Activated B cell treated with CpG ODN at 0.5 μM for 24 hours (primary cell): ENCODE data around the gene TAS2R43. TPM values are rescaled to one million over a fixed set of nuclear protein-coding genes. Genes with fewer than 3 reads are reported as not detected.

Source experiments
- ATAC-seq: fragments of 200-7000 bp; cut with Tn5 transposase; one replicate; pipeline ENCODE4 v1.10.0; 2021; ENCODE audit warnings: low read depth, mild to moderate bottlenecking, moderate library complexity
- CTCF ChIA-PET: fragments of 350-600 bp; sonication (Branson Sonifier 250); formaldehyde crosslinking; loops from one replicate; lab custom pipeline; 2021; ENCODE audit warnings: antibody characterized with exemption; lab: Charles Lee
- POLR2A ChIA-PET: fragments of 350-600 bp; sonication (Branson Sonifier 250); formaldehyde crosslinking; loops from one replicate; lab custom pipeline; 2021; ENCODE audit warnings: antibody characterized with exemption; lab: Charles Lee
- DNase-seq: peaks from one replicate; pipeline ENCODE4 v3.0.0; 2022
- H3K27ac Mint-ChIP-seq: one replicate; pipeline ENCODE4 v1.8.0; 2020; ENCODE audit warnings: mixed read lengths
- H3K27me3 Mint-ChIP-seq: one replicate; pipeline ENCODE4 v1.8.0; 2021; ENCODE audit warnings: mixed read lengths
- H3K36me3 Mint-ChIP-seq: one replicate; pipeline ENCODE4 v1.8.0; 2021; ENCODE audit warnings: low read depth, mixed read lengths
- H3K4me1 Mint-ChIP-seq: one replicate; pipeline ENCODE4 v1.8.0; 2021; ENCODE audit warnings: mixed read lengths
- H3K4me3 Mint-ChIP-seq: one replicate; pipeline ENCODE4 v1.8.0; 2020; ENCODE audit warnings: mild to moderate bottlenecking, mixed read lengths
- H3K9me3 Mint-ChIP-seq: one replicate; pipeline ENCODE4 v1.8.0; 2020; ENCODE audit warnings: mixed read lengths
- intact Hi-C: fragments of 100-400 bp; cut with micrococcal nuclease; formaldehyde crosslinking; loops from one replicate; pipeline ENCODE4 v1.15.1; 2024
- total RNA-seq: library from RNA; stranded (reverse); gene quantifications from 2 replicates; pipeline ENCODE4 v1.2.3, GENCODE V29; 2022
- TF ChIP-seq, protein P1 (sequence below): fragments of 200-600 bp; IDR thresholded peaks from one replicate; pipeline ENCODE4 v1.8.0; 2022; ENCODE audit warnings: antibody characterized with exemption, mild to moderate bottlenecking

TAS2R43 gene, protein sequence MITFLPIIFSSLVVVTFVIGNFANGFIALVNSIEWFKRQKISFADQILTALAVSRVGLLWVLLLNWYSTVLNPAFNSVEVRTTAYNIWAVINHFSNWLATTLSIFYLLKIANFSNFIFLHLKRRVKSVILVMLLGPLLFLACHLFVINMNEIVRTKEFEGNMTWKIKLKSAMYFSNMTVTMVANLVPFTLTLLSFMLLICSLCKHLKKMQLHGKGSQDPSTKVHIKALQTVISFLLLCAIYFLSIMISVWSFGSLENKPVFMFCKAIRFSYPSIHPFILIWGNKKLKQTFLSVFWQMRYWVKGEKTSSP
- total RNA-seq: 1.7 and 2.7 TPM in 2 replicates

DNA sequence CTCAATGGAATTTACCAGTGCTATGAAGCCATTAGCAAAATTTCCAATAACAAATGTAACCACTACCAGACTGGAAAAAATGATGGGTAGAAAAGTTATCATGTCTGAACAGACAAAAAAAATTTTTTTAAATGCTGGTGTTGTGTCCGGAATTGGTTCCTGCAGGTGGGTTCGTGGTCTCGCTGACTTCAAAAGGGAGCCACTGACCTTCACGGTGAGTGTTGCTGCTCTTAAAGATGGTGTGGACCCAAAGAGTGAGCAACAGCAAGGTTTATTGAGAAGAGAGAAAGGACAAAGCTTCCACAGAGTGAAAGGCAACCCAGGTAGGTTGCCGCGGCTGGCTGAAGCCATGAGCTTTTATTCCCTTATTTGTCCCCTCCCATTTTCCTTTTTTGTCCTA, at the start of gene TAS2R43:
TAS2R43 (minus strand) TSS at position 186 of the 400 bp plus-strand sequence; CDS start at position 102, 84 bp downstream.
- intact Hi-C loops: no loop called here
- DNase-seq (no peak), ATAC-seq (no peak)
- ChIA-PET CTCF (no interaction called here), POLR2A (no interaction called here)
- Mint-ChIP-seq H3K4me1 (peaks cover 8% of the 10 kb centered on the region), H3K4me3 (no peak within 1 kb of the TSS), H3K27ac (no peak within 1 kb of the TSS), H3K27me3 (no peaks in the 10 kb centered on the region), H3K9me3 (peaks cover 7% of the 10 kb centered on the region), H3K36me3 (peaks cover 19% of the 10 kb centered on the region)
- TF ChIP-seq, protein P1, sequence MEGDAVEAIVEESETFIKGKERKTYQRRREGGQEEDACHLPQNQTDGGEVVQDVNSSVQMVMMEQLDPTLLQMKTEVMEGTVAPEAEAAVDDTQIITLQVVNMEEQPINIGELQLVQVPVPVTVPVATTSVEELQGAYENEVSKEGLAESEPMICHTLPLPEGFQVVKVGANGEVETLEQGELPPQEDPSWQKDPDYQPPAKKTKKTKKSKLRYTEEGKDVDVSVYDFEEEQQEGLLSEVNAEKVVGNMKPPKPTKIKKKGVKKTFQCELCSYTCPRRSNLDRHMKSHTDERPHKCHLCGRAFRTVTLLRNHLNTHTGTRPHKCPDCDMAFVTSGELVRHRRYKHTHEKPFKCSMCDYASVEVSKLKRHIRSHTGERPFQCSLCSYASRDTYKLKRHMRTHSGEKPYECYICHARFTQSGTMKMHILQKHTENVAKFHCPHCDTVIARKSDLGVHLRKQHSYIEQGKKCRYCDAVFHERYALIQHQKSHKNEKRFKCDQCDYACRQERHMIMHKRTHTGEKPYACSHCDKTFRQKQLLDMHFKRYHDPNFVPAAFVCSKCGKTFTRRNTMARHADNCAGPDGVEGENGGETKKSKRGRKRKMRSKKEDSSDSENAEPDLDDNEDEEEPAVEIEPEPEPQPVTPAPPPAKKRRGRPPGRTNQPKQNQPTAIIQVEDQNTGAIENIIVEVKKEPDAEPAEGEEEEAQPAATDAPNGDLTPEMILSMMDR: no peak

DNA sequence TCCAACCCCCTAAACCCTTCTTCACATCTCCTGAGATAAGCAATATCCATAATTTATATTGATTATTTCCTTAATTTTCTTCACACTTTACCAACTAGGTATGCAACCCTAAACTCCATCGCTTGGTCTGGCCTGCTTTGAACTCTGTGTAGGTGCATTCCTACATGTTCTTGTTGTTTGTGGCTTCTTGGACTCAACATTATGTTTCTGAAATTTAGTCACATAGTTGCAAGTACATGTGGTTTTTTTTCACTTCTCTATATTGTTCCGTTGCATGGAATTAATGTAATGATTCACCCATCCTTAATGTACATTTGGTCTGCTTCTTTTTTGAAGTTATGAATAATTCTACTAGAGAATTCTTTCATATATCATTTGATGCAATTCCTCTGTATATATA, 44.0 kb upstream of the TAS2R43 start:
- ATAC-seq: no peak
- intact Hi-C loops: no loop called here
- H3K9me3 Mint-ChIP-seq: no peaks in the 10 kb centered on the region
- POLR2A ChIA-PET: no interaction called here
- peaks cover 2% of the 10 kb centered on the region for H3K36me3 Mint-ChIP-seq
- H3K4me3 Mint-ChIP-seq: no peak overlapping the region
- TF ChIP-seq, protein P1: no peak
- CTCF ChIA-PET: no interaction called here
- peaks cover 11% of the 10 kb centered on the region for H3K4me1 Mint-ChIP-seq
- no peak overlapping the region for H3K27ac Mint-ChIP-seq
- H3K27me3 Mint-ChIP-seq: no peaks in the 10 kb centered on the region
- DNase-seq: no peak

DNA sequence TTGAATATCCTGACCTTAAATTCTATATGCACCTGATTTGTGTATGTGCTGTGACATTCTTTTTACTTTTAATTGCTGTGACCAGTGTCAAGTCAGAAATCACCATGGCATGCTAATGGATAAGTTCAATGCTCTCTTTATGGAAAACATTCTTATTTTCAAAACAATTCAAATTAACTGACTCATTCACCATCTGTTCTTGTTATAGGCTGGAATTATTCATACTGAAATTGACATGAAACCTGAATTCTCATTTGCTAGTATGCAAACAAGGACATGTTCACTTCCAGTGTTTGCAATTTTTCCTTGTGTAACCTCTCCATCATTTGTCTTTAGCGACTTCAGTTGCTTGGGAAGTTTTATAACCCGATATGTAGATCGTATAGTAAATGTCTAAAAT, 42.2 kb upstream of the TAS2R43 start, which contains the start of gene TAS2R30:
TAS2R30 (minus strand) TSS at position 340 of the 400 bp plus-strand sequence. CDS start 400 bp downstream, outside the sequence.
- ChIA-PET CTCF (no interaction called here), POLR2A (no interaction called here)
- TF ChIP-seq, protein P1: no peak

DNA sequence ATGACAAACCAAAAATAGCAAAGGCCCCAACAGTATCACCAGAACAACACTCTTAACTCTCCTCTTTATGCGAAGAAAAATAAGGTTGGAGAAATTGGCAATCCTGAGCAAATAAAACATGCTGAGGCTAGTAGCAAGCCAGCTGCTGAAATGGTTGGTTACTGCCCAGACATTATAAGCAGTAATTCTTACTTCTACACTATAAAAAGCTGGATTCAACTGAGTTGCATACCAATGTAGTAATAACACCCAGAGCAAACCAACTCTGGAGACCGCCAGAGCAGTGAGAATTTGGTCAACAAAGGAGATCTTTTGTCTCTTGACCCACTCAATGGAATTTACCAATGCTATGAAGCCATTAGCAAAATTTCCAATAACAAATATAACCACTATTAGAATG, 41.7 kb upstream of the TAS2R43 start:
- H3K36me3 Mint-ChIP-seq: peaks cover 6% of the 10 kb centered on the region
- peaks cover 13% of the 10 kb centered on the region for H3K4me1 Mint-ChIP-seq
- DNase-seq (no peak), ATAC-seq (no peak)
- POLR2A ChIA-PET: no interaction called here
- CTCF ChIA-PET: no interaction called here
- intact Hi-C loops: no loop called here
- TF ChIP-seq, protein P1: no peak
- H3K27me3 Mint-ChIP-seq: no peaks in the 10 kb centered on the region
- no peak overlapping the region for H3K4me3 Mint-ChIP-seq
- no peak overlapping the region for H3K27ac Mint-ChIP-seq
- no peaks in the 10 kb centered on the region for H3K9me3 Mint-ChIP-seq

More for the DNA sequence above, 42.2 kb upstream of the TAS2R43 start, which contains the start of gene TAS2R30:
- Mint-ChIP-seq H3K36me3 (peaks cover 2% of the 10 kb centered on the region), H3K27ac (no peak within 1 kb of the TSS), H3K4me3 (no peak within 1 kb of the TSS), H3K9me3 (no peaks in the 10 kb centered on the region), H3K27me3 (no peaks in the 10 kb centered on the region), H3K4me1 (peaks cover 13% of the 10 kb centered on the region)
- DNase-seq (no peak), ATAC-seq (no peak)
- intact Hi-C loops: no loop called here

DNA sequence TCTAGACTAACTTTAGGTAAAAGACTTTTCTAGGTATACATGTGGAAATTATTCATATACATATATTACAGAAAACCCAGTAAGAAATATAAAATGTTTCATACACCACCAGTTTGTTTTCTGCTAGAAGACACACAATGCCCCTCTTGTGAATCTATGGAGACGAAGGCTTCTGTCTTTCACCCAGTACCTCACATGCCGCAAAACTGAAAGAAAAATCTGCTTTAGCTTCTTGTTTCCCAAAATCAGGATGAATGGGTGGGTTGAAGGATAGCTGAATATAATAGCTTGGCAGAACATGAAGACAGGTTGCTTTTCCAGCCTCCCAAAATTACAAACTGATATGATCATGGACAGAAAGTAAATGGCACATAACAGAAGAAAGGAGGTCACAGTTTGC, 41.0 kb upstream of the TAS2R43 start:
- TF ChIP-seq, protein P1: no peak
- H3K4me1 Mint-ChIP-seq: peaks cover 13% of the 10 kb centered on the region
- H3K27ac Mint-ChIP-seq: no peak overlapping the region

More for the DNA sequence above, 41.0 kb upstream of the TAS2R43 start:
- no peaks in the 10 kb centered on the region for H3K9me3 Mint-ChIP-seq
- no peak for ATAC-seq
- peaks cover 13% of the 10 kb centered on the region for H3K36me3 Mint-ChIP-seq
- DNase-seq: no peak
- intact Hi-C loops: no loop called here
- CTCF ChIA-PET: no interaction called here
- POLR2A ChIA-PET: no interaction called here
- H3K4me3 Mint-ChIP-seq: no peak overlapping the region
- H3K27me3 Mint-ChIP-seq: no peaks in the 10 kb centered on the region
